PFSK-1 (cell line): Measurements from ENCODE around the gene COL8A1.

Experiments
- FOXP2 ChIP-seq: optimal IDR thresholded peaks from 2 replicates; pipeline ENCODE3; 2011; ENCODE audit warnings: borderline replicate concordance, control low read depth, inconsistent platforms; ENCODE audit not compliant: insufficient read depth; ENCODE audit errors: extremely low read length, extremely low read depth
- POLR2AphosphoS5 ChIP-seq: IDR thresholded peaks from 2 replicates; pipeline ENCODE4 v1.6.1; 2012; ENCODE audit warnings: low read depth, mild to moderate bottlenecking, control low read depth, low read length, moderate library complexity
- REST ChIP-seq, 2 experiments: IDR thresholded peaks; 2 replicates each; pipeline versions ENCODE4 v1.6.1 to v1.8.0; 2011 to 2012; ENCODE audit warnings: low read depth in 2 of 2, low read length in 2 of 2, control low read depth in 1 of 2, inconsistent platforms in 1 of 2, mild to moderate bottlenecking in 1 of 2, moderate library complexity in 1 of 2; ENCODE audit not compliant: insufficient read depth in 1 of 2
- SIN3A ChIP-seq: IDR thresholded peaks from 2 replicates; pipeline ENCODE4 v1.6.1; 2012; ENCODE audit warnings: mild to moderate bottlenecking, low read length, moderate library complexity, borderline replicate concordance; ENCODE audit not compliant: insufficient read depth
- TAF1 ChIP-seq: IDR thresholded peaks from 2 replicates; pipeline ENCODE4 v1.6.1; 2012; ENCODE audit warnings: low read length, control low read depth, borderline replicate concordance; ENCODE audit not compliant: insufficient read depth

COL8A1 gene

DNA sequence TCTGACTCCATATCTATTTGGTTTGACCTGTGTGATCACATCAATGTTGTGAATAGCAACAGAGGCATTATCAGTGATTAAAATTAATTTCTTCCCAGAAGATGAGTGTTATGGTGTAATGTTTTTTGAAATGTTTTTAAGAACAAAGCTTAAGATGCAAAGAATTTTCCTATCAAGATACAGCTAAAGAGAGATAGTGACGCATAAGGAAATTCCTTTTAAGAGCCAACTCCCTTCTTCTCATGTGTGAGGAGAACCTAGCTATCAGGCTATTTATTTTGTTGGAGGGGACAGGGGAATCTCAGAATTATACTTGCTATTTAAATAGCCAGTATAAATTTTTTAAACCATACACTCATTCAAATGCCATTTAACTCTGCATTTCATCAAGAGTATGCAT, 71.3 kb downstream of the COL8A1 start:
- TF ChIP-seq REST (IDR thresholded peaks at IDR 0.05; ENCODE audit: insufficient read depth in 1 of 2, low read depth in 2 of 2, low read length in 2 of 2) (no peak), SIN3A (no peak), POLR2AphosphoS5 (no peak), FOXP2 (no peak), TAF1 (no peak)

GRCh38 chr3:99710094-99710493, 71.7 kb downstream of the COL8A1 start:
- TF ChIP-seq SIN3A (no peak), TAF1 (no peak), POLR2AphosphoS5 (no peak), REST (IDR thresholded peaks at IDR 0.05; ENCODE audit: insufficient read depth in 1 of 2, low read depth in 2 of 2, low read length in 2 of 2) (no peak), FOXP2 (no peak)

DNA sequence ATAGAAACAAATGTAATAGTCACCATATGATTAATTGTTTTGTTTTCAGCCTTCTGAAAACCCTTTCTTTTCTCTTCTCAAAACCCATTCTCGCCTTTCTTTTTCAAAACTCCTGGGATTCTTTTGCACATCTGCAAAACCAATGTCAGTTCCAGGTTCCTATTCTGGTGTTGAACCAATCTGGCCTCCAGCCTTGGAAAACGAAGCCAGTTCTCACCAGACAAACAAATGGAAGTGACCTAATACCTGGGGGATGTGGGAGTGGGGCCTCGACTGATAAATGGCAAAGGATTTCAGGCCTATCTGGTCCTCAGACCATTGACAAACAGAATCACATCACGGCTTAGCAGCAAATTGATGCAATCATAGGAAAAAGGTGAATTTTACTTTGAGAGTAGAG, 73.0 kb downstream of the COL8A1 start:
- TF ChIP-seq FOXP2: no peak
- no peak for TF ChIP-seq REST (IDR thresholded peaks at IDR 0.05; ENCODE audit: insufficient read depth in 1 of 2, low read depth in 2 of 2, low read length in 2 of 2)
- TF ChIP-seq SIN3A: no peak
- no peak for TF ChIP-seq TAF1
- TF ChIP-seq POLR2AphosphoS5: no peak

- TF ChIP-seq TAF1: no peak
- no peak for TF ChIP-seq POLR2AphosphoS5
- no peak for TF ChIP-seq FOXP2
- TF ChIP-seq SIN3A: no peak
- no peak for TF ChIP-seq REST (IDR thresholded peaks at IDR 0.05; ENCODE audit: insufficient read depth in 1 of 2, low read depth in 2 of 2, low read length in 2 of 2)
These were observed 74.0 kb downstream of the COL8A1 start for GRCh38 chr3:99712291-99712954.

- no peak for TF ChIP-seq SIN3A
- no peak for TF ChIP-seq FOXP2
- TF ChIP-seq TAF1: no peak
- no peak for TF ChIP-seq POLR2AphosphoS5
- no peak for TF ChIP-seq REST (IDR thresholded peaks at IDR 0.05; ENCODE audit: insufficient read depth in 1 of 2, low read depth in 2 of 2, low read length in 2 of 2)
These were observed 75.0 kb downstream of the COL8A1 start for GRCh38 chr3:99713440-99713839.
